Stimulated activated CD4-positive, alpha-beta T cell treated with anti-CD3 and anti-CD28 coated beads, Interleukin-12 subunit alpha, Interleukin-12 subunit beta, amount 100 ng/mL, for 24 hours (primary cell): Measurements from ENCODE around the gene CD47.

Experiments used
- DNase-seq, 2 experiments: peaks; one replicate each; pipeline ENCODE4 v3.0.0-alpha.2; 2020; ENCODE audit warnings: low read depth in 2 of 2

Gene CD47

GRCh38 chr3:108051005-108051404, 39.8 kb downstream of the CD47 start:
- no peak for DNase-seq

- DNase-seq, result no peak
Observed at GRCh38 chr3:108047987-108048386, 42.8 kb downstream of the CD47 start.

- no peak for DNase-seq
Observed at GRCh38 chr3:108046247-108046646, 44.6 kb downstream of the CD47 start.

- no peak for DNase-seq
Observed at GRCh38 chr3:108044699-108045098, 46.1 kb downstream of the CD47 start.

- DNase-seq, result no peak
Observed at GRCh38 chr3:108042300-108042699, 48.5 kb downstream of the CD47 start.

- no peak for DNase-seq
Observed at GRCh38 chr3:108041253-108041652, 49.6 kb downstream of the CD47 start.

GRCh38 chr3:108037770-108038169, 53.1 kb downstream of the CD47 start:
- no peak for DNase-seq

GRCh38 chr3:108036984-108037741, 53.7 kb downstream of the CD47 start:
- DNase-seq, result no peak

GRCh38 chr3:108036401-108036800, 54.4 kb downstream of the CD47 start:
- DNase-seq, result no peak

GRCh38 chr3:108035751-108036150, 55.1 kb downstream of the CD47 start:
- DNase-seq, result no peak

GRCh38 chr3:108031895-108032294, 58.9 kb downstream of the CD47 start:
- no peak for DNase-seq

- DNase-seq, result no peak
Observed at GRCh38 chr3:108030960-108031359, 59.9 kb downstream of the CD47 start.

- no peak for DNase-seq
Observed at GRCh38 chr3:108029466-108029865, 61.4 kb downstream of the CD47 start.

GRCh38 chr3:108028896-108029295, 61.9 kb downstream of the CD47 start:
- no peak for DNase-seq

- DNase-seq, result no peak
Observed at GRCh38 chr3:108025177-108025576, 65.7 kb downstream of the CD47 start.

GRCh38 chr3:108024146-108024850, 66.5 kb downstream of the CD47 start:
- no peak for DNase-seq

GRCh38 chr3:108022256-108023150, 68.3 kb downstream of the CD47 start:
- no peak for DNase-seq

- DNase-seq, result no peak
Observed at GRCh38 chr3:108021533-108021932, 69.3 kb downstream of the CD47 start.

GRCh38 chr3:108021131-108021530, 69.7 kb downstream of the CD47 start:
- DNase-seq, result no peak

GRCh38 chr3:108018552-108018951, 72.3 kb downstream of the CD47 start:
- no peak for DNase-seq

- no peak for DNase-seq
Observed at GRCh38 chr3:108017587-108017986, 73.2 kb downstream of the CD47 start.

- DNase-seq, result no peak
Observed at GRCh38 chr3:108014943-108015342, 75.9 kb downstream of the CD47 start.
